SH-SY5Y (cell line): Measurements from ENCODE around the gene GABRG3.

Source experiments
- GATA2 ChIP-seq: IDR thresholded peaks from 2 replicates; pipeline ENCODE4 v1.6.1; 2011; ENCODE audit warnings: mild to moderate bottlenecking, low read depth, low read length
- GATA3 ChIP-seq: IDR thresholded peaks from 2 replicates; pipeline ENCODE4 v1.6.1; 2011; ENCODE audit warnings: low read depth, mild to moderate bottlenecking, low read length, moderate library complexity

Gene GABRG3

GRCh38 chr15:27094235-27094634 lies 123.3 kb downstream of the GABRG3 start:
- TF ChIP-seq GATA2, result no peak
- TF ChIP-seq GATA3, result no peak

- peak; percentile 95 for TF ChIP-seq GATA2
- peak; percentile 86 for TF ChIP-seq GATA3
Observed at GRCh38 chr15:27095886-27096624, 125.1 kb downstream of the GABRG3 start.

- TF ChIP-seq GATA3 (no peak), GATA2 (no peak)
Observed at GRCh38 chr15:27097506-27097905, 126.5 kb downstream of the GABRG3 start.

- no peak for TF ChIP-seq GATA2
- TF ChIP-seq GATA3, result no peak
Observed at GRCh38 chr15:27101982-27102381, 131.0 kb downstream of the GABRG3 start.

GRCh38 chr15:27111323-27111722 lies 140.3 kb downstream of the GABRG3 start:
- no peak for TF ChIP-seq GATA3
- no peak for TF ChIP-seq GATA2

- no peak for TF ChIP-seq GATA3
- no peak for TF ChIP-seq GATA2
Observed at GRCh38 chr15:27114473-27114872, 143.5 kb downstream of the GABRG3 start.

- TF ChIP-seq GATA2 (no peak), GATA3 (no peak)
Observed at GRCh38 chr15:27119695-27120266, 148.8 kb downstream of the GABRG3 start.

GRCh38 chr15:27121672-27122071 lies 150.7 kb downstream of the GABRG3 start:
- peak; percentile 89 for TF ChIP-seq GATA2
- peak; percentile 97 for TF ChIP-seq GATA3

- TF ChIP-seq GATA2 (no peak), GATA3 (no peak)
Observed at GRCh38 chr15:27123291-27123690, 152.3 kb downstream of the GABRG3 start.

GRCh38 chr15:27123808-27124207 lies 152.8 kb downstream of the GABRG3 start:
- TF ChIP-seq GATA2 (no peak), GATA3 (no peak)

GRCh38 chr15:27124287-27124871 lies 153.4 kb downstream of the GABRG3 start:
- TF ChIP-seq GATA2, result no peak
- TF ChIP-seq GATA3, result no peak

- no peak for TF ChIP-seq GATA2
- TF ChIP-seq GATA3, result no peak
Observed at GRCh38 chr15:27125185-27125584, 154.2 kb downstream of the GABRG3 start.

GRCh38 chr15:27126449-27126848 lies 155.5 kb downstream of the GABRG3 start:
- TF ChIP-seq GATA2 (no peak), GATA3 (no peak)

GRCh38 chr15:27127815-27128570 lies 157.0 kb downstream of the GABRG3 start:
- TF ChIP-seq GATA2 (no peak), GATA3 (no peak)
